GM12864 (cell line): ENCODE data around the gene BMPR2.
"Not testable (repeated sequence)": the region's sequence is repeated elsewhere in the genome, so short reads cannot be mapped to it uniquely, and the experiment has no call there.

Experiments used
- DNase-seq: peaks from one replicate; pipeline ENCODE4 v3.0.0-alpha.2; 2011; ENCODE audit warnings: low read depth
- H3K4me3 ChIP-seq: 2 replicates; pipeline ENCODE4 v1.5.1; 2011; ENCODE audit warnings: mild to moderate bottlenecking, low read depth, low read length, control low read depth
- CTCF ChIP-seq: IDR thresholded peaks from 2 replicates; pipeline ENCODE4 v1.5.1; 2011; ENCODE audit warnings: low read depth, mild to moderate bottlenecking, moderate library complexity, low read length, control low read depth, inconsistent platforms; ENCODE audit errors: missing control alignments

The BMPR2 gene

DNA sequence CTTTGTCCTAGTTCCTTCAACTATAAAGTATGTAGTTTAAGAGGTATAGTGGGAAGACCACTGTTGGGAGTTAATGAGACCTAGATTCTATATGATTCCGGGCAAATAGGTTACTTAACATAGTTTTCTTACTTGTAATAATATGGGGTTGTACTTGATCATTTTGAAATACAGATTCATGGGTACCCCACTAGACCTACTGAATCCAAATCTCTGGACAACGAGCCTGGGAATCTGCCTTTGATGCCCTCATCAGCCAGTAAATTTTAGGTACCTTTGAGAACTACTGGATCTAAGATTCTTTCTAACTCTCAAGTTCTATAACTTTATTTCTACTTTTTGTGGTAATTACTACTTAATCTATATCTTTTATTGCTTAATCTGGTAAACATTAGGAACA, 6.6 kb downstream of the BMPR2 start:
- DNase-seq: no peak
- TF ChIP-seq CTCF: no peak
- no peak overlapping the region for H3K4me3 ChIP-seq

GRCh38 chr2:202386495-202386894, 10.4 kb downstream of the BMPR2 start:
- not testable (repeated sequence) for H3K4me3 ChIP-seq, DNase-seq

DNA sequence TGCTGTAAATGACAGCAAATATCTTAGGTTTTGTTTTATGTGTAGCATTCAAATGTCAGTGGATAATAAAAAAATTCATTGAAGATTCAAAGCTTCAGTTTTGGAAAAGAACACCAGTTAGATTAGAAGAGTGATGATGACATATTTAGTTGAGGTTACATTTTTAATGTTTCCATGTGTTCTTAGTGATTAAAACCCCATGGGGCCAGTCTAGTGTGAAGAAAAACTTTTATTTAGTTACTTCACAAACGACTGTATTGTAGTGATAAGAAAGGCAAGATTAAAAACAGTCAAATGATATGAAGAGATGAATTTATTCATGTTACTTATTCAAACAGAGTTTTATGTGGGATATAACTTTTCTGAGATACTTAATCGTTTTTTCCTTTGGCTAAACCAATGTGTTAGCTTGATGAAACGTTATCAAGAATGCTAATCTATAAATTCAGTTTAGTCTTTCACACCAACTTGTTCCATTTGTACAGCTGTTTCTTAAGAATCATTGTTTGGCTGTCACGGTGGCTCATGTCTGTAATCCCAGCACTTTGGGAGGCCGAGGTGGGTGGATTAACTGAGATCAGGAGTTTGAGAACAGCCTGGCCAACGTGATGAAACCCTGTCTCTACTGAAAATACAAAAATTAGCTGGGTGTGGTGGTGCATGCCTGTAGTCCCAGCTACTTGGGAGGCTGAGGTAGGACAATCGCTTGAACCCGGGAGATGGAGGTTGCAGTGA, 11.6 kb downstream of the BMPR2 start:
- no peak for TF ChIP-seq CTCF
- no peak for DNase-seq
- no peak overlapping the region for H3K4me3 ChIP-seq

- no peak for TF ChIP-seq CTCF
- H3K4me3 ChIP-seq: no peak overlapping the region
- no peak for DNase-seq
Measured at GRCh38 chr2:202400941-202401340, 24.8 kb downstream of the BMPR2 start.

GRCh38 chr2:202405798-202406197, 29.7 kb downstream of the BMPR2 start:
- DNase-seq: no peak
- no peak overlapping the region for H3K4me3 ChIP-seq
- TF ChIP-seq CTCF: no peak

DNA sequence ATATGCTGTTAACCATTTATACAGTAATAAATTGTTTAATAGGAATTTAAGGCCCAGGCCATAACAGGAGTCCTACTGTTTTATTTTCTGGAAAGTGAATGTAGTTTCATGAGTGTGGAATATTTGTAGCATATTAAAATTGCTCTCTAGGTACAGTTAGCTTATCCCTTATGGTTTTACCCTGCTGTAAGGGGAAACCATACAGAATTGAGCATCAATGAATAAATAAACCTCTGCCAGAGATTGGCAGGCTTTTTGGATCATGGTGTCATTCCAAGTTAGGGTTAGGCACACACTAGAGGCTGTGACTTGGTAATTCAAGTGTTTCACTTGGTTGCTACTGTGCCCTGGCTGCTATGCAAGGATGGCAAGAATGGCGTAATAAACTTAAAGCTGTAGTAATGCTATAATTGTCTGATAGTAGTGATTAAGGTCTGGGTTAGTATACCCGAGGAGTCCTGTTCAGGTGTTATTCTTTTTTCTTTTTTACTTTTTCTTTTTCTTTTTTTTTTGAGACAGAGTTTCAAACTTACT, 30.4 kb downstream of the BMPR2 start:
- DNase-seq: no peak
- no peak overlapping the region for H3K4me3 ChIP-seq
- no peak for TF ChIP-seq CTCF

DNA sequence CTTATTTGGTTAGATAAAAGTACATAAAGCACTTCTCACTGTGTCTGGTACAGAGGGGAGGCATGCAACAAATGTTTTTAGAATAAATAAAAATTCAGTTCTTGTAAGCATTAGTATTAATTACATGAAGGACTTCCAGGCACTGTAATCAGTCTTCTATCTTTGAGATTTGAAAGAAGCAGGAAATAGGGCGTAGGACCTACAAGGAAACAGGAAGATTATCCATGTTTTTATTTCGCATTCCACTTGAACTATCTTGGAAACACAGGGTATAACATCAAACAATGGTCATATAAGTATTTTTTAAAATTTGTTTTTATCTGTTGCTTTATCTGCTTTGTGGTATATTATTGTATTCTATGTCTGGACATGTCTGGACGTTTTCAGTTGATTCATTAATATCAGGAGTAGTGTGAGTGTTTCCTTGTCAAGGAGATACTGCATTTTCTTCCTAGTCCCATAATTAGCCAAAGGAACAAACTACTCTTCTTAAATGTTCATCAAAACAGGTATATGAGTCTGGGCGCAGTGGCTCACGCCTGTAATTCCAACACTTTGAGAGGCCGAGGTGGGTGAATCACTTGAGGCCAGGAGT, 32.5 kb downstream of the BMPR2 start:
- no peak overlapping the region for H3K4me3 ChIP-seq
- DNase-seq: no peak
- TF ChIP-seq CTCF: no peak
